Effector memory CD4-positive, alpha-beta T cell (primary cell): ENCODE measurements around the gene SMG6.
A peak's percentile ranks its signal among the peaks of the same experiment; 100 is the strongest.

Source experiments
- DNase-seq, 3 donors: peaks; one replicate each; pipeline ENCODE4 v3.0.0-alpha.2; 2020
- H3K27ac ChIP-seq: 2 replicates; pipeline ENCODE4 v1.7.0; 2013; ENCODE audit warnings: mild to moderate bottlenecking, low read length, moderate library complexity; ENCODE audit not compliant: insufficient read depth, poor library complexity, severe bottlenecking
- H3K27me3 ChIP-seq: replicated peaks from 2 replicates; pipeline ENCODE4 v1.7.0; 2013; ENCODE audit warnings: mild to moderate bottlenecking, low read length; ENCODE audit not compliant: insufficient read depth, control insufficient read depth, poor library complexity, severe bottlenecking
- H3K36me3 ChIP-seq: 2 replicates; pipeline ENCODE4 v1.7.0; 2013; ENCODE audit warnings: mild to moderate bottlenecking, low read length, moderate library complexity; ENCODE audit not compliant: control insufficient read depth, insufficient read depth
- H3K4me1 ChIP-seq: 2 replicates; pipeline ENCODE4 v1.7.0; 2013; ENCODE audit warnings: low read length, mild to moderate bottlenecking; ENCODE audit not compliant: control insufficient read depth, insufficient read depth, poor library complexity, severe bottlenecking
- H3K4me3 ChIP-seq: 2 replicates; pipeline ENCODE4 v1.7.0; 2013; ENCODE audit warnings: low read length, low read depth, mild to moderate bottlenecking; ENCODE audit not compliant: insufficient read depth, poor library complexity, severe bottlenecking
- H3K9me3 ChIP-seq: 2 replicates; pipeline ENCODE4 v1.7.0; 2013; ENCODE audit warnings: mild to moderate bottlenecking, low read length, moderate library complexity; ENCODE audit not compliant: control insufficient read depth

SMG6 gene

DNA sequence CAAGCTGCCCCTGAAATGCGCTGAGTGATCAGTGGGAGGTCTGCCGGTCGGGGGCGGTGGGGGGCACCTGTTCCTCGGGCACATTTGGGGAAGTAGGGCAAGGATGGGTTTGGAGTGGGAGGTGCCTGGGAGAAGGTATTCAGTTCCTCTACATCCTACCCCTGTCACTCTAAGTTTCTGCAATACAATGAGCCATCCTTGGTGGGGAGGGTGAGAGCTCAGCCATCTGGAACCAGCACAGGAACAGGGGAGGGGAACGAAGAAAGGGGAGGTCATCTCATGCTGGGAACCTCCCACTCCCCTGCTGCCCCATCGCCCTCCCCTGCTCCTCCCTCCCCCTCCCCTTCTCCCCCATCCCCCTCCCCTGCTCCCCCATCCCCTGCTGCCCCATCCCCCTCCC, 269.4 kb downstream of the SMG6 start:
- no peak overlapping the region for H3K4me3 ChIP-seq
- H3K4me1 ChIP-seq: peaks cover 20% of the 10 kb centered on the region
- H3K27me3 ChIP-seq: no peaks in the 10 kb centered on the region
- DNase-seq: no peak
- no peaks in the 10 kb centered on the region for H3K9me3 ChIP-seq
- H3K36me3 ChIP-seq: peaks cover 37% of the 10 kb centered on the region
- H3K27ac ChIP-seq: no peak overlapping the region

DNA sequence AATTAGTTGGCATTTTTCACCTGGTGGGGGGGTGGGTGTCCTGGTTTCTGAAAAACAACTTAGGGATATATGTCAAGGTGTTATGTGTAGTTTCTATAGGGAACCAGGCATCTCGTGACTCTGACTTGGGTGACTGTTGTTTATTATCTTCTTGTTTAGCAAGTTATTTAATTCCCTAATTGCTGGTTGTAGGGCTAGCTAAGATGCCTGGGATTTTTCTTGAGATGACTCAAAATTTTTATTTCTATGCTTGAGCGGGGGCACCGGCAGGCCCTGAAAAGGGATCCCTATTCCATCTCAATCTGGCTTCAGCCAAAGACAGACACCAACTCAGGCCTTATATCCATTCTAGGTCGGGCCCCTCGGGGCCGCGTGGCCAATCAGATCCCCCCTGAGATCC, 270.4 kb downstream of the SMG6 start:
- Histone ChIP-seq H3K27me3 (no peaks in the 10 kb centered on the region), H3K27ac (no peak overlapping the region), H3K4me1 (peaks cover 20% of the 10 kb centered on the region), H3K4me3 (no peak overlapping the region), H3K9me3 (no peaks in the 10 kb centered on the region), H3K36me3 (peaks cover 33% of the 10 kb centered on the region)
- no peak for DNase-seq

- peaks cover 12% of the 10 kb centered on the region for H3K36me3 ChIP-seq
- peaks cover 24% of the 10 kb centered on the region for H3K4me1 ChIP-seq
- peaks cover 4% of the 10 kb centered on the region for H3K27me3 ChIP-seq
- H3K4me3 ChIP-seq: peak overlapping the region; percentile 96
- DNase-seq: no peak
- H3K27ac ChIP-seq: peak overlapping the region; percentile 67
- no peaks in the 10 kb centered on the region for H3K9me3 ChIP-seq
These were observed 272.8 kb downstream of the SMG6 start for GRCh38 chr17:2030779-2031163.

DNA sequence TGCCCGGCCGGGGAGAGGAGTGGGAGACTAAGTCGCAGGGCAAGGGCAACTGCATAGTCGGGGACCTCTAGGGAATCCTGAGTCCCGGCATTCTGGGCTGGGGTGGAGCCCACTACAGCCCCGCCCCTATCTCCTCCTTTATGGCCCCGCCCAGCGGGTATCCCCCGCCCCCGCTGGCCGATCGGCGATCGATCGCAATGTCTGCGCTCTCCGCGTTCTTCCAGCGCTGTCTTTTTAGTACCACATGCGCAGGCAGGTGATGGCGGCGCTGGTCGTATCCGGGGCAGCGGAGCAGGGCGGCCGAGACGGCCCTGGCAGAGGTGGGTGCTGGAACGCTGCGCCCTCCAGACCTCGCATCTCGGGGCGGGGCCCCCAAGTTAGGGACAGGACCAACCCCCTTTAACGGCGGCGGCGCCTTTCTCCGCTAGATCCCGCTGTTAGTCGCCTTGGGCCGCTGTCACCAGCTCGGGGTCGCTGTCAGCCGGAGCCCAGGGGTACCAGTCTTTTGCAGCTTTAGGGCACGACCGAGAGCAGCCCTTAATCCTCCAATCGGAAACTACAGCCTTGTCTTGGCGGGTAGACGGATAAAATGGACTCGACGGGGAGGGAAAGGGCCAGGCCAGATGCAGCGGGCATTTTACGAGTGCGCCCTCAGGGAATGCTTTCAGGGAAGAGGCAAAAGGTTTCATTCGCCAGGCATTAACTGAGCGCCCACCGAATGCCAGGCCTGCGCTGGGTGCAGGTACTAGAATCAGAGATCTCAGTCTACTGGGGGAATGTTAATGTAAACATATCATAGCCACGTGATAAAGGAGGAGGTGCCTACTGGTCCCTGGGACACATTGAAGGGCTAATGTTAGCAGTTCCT, 273.4 kb downstream of the SMG6 start, which contains the start of gene DPH1:
Gene DPH1, plus strand, starts transcription at position 243 of the 868 bp plus-strand sequence. Its CDS starts 17 bp downstream, at position 260.
- Histone ChIP-seq H3K27ac (peak within 1 kb of the TSS; percentile 67), H3K27me3 (peaks cover 8% of the 10 kb centered on the region), H3K4me3 (peak within 1 kb of the TSS; percentile 96), H3K36me3 (peaks cover 8% of the 10 kb centered on the region), H3K4me1 (peaks cover 28% of the 10 kb centered on the region), H3K9me3 (no peaks in the 10 kb centered on the region)
- DNase-seq: peak; percentile 72 to 78 (median 74)

GRCh38 chr17:2028737-2029136, 274.8 kb downstream of the SMG6 start:
- peaks cover 37% of the 10 kb centered on the region for H3K4me1 ChIP-seq
- no peak for DNase-seq
- H3K27ac ChIP-seq: no peak overlapping the region
- peaks cover 15% of the 10 kb centered on the region for H3K27me3 ChIP-seq
- no peaks in the 10 kb centered on the region for H3K9me3 ChIP-seq
- H3K4me3 ChIP-seq: no peak overlapping the region
- H3K36me3 ChIP-seq: peaks cover 7% of the 10 kb centered on the region

DNA sequence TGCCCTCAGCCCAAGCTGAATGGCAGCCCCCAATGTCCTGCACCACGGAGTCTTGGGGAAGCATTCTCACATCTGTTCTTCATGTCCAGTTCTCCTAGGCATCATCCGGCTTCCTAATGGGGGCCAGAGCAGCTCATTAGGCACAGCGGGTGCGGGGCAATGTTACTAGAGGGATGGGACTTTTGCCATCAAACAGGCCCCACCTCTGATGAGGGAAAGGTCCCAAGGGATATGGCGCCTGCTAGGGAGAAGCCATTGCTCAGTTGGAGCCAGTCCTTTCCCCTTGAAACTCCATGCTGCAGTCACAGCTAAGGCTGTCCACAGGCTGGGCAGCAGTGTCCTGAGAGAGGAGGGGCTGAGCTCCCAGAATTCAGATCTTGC, 275.4 kb downstream of the SMG6 start:
- H3K36me3 ChIP-seq: peaks cover 3% of the 10 kb centered on the region
- H3K4me3 ChIP-seq: no peak overlapping the region
- no peaks in the 10 kb centered on the region for H3K9me3 ChIP-seq
- H3K27ac ChIP-seq: no peak overlapping the region
- peaks cover 40% of the 10 kb centered on the region for H3K4me1 ChIP-seq
- no peak for DNase-seq
- H3K27me3 ChIP-seq: peaks cover 15% of the 10 kb centered on the region

DNA sequence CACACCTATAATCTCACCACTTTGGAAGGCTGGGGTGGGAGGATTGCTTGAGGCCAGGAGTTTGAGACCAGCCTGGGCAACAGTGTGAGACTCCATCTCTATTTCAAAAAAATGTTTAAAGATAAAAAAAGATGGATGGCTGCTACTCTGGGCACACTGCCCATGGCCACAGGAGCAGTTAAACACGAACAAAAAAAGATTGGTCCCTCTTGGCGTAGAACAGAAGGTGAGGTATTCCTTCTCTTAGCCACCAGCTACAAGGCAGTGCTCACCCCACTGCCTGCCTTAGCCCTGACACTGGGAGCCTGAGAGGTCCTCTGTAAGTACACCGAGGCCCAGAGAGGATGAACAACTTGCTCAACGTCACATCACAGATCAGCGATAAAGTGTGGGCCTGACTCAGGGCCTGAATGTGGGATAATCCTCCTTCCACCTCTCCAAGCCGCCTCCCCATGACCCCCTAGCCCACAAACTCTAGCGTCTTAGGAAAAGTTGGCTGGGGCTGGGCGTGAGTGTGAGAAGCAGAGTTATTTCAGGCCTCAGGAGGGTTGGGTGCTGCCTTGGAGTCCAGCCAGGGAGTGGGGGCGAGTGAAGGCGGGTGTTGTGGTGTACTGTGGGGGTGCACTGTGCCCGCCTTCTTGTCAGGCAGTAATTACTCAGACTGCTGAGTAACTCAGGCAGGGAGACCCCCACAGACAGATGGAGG, 275.9 kb downstream of the SMG6 start:
- Histone ChIP-seq H3K27me3 (peaks cover 15% of the 10 kb centered on the region), H3K4me3 (no peak overlapping the region), H3K9me3 (no peaks in the 10 kb centered on the region), H3K4me1 (peaks cover 42% of the 10 kb centered on the region), H3K27ac (no peak overlapping the region), H3K36me3 (peaks cover 3% of the 10 kb centered on the region)
- DNase-seq: no peak

GRCh38 chr17:2025622-2026309, 277.8 kb downstream of the SMG6 start:
- Histone ChIP-seq H3K36me3 (no peaks in the 10 kb centered on the region), H3K9me3 (no peaks in the 10 kb centered on the region), H3K4me1 (peaks cover 34% of the 10 kb centered on the region), H3K4me3 (peak overlapping the region; percentile 74), H3K27ac (no peak overlapping the region), H3K27me3 (peaks cover 15% of the 10 kb centered on the region)
- no peak for DNase-seq

GRCh38 chr17:2025220-2025621, 278.4 kb downstream of the SMG6 start, which contains the start of gene RTN4RL1:
Gene RTN4RL1, minus strand, starts transcription at chr17:2025334. Its CDS starts 469 bp downstream, at chr17:2024865.
- H3K27ac ChIP-seq: no peak within 1 kb of the TSS
- peak; percentile 54 to 73 (median 68) for DNase-seq
- H3K4me3 ChIP-seq: peak within 1 kb of the TSS; percentile 74
- H3K9me3 ChIP-seq: no peaks in the 10 kb centered on the region
- no peaks in the 10 kb centered on the region for H3K36me3 ChIP-seq
- peaks cover 15% of the 10 kb centered on the region for H3K27me3 ChIP-seq
- H3K4me1 ChIP-seq: peaks cover 32% of the 10 kb centered on the region
